Activated CD8-positive, alpha-beta memory T cell treated with anti-CD3 and anti-CD28 coated beads for 36 hours (primary cell): Measurements from ENCODE around the gene EPM2AIP1. TPM values are rescaled to one million over a fixed set of nuclear protein-coding genes. Genes with fewer than 3 reads are reported as not detected.

ENCODE experiments used
- total RNA-seq, 2 experiments: library from RNA; stranded (reverse); gene quantifications; one replicate each; pipeline ENCODE4 v1.2.3, GENCODE V29; 2021

Gene EPM2AIP1
- total RNA-seq, 2 experiments from 2014 or later = 11.9 to 12.8 TPM

Other genes with a start within 250 kb of the EPM2AIP1 start
- not detected for gene DCLK3, start 228.6 kb downstream of the EPM2AIP1 start, total RNA-seq
- 1 to 10 TPM; 3.6 to 4.0 TPM for gene TRANK1, start 48.1 kb downstream of the EPM2AIP1 start, total RNA-seq
- 10 to 100 TPM; 70.1 to 77.8 TPM for gene MLH1, start 387 bp upstream of the EPM2AIP1 start, total RNA-seq
- gene LRRFIP2, start 181.5 kb upstream of the EPM2AIP1 start, total RNA-seq = 10 to 100 TPM; 31.6 to 36.1 TPM